Frontal cortex (tissue), 4 donors: ENCODE measurements around the gene TIMM44. TPM values are rescaled to one million over a fixed set of nuclear protein-coding genes. Genes with fewer than 3 reads are reported as not detected.

ENCODE experiments used
- DNase-seq, 2 donors: peaks; one replicate each; pipeline ENCODE4 v3.0.0; 2012; ENCODE audit warnings: low spot score in 2 of 2
- FAIRE-seq: peaks from 2 replicates; lab custom pipeline; 2012; peaks lifted over from hg19 to GRCh38; lab: Jason Lieb, UNC
- total RNA-seq: library from RNA; depleted of rRNA; stranded (reverse); fragments of >200 nt; gene quantifications from one replicate; pipeline ENCODE4 v1.2.3, GENCODE V29; 2014
- donor health status: control.
- donor health status: control.
- donor health status: control.

The TIMM44 gene
- 26.9 TPM for total RNA-seq

GRCh38 chr19:7943444-7944176 is at the start of gene TIMM44:
TSS of gene TIMM44 (minus strand) at chr19:7943666. CDS start at chr19:7943651, 15 bp downstream.
- DNase-seq: peak; percentile 96 to 97
- FAIRE-seq: peak; percentile 98

GRCh38 chr19:7992575-7992974 is 49.1 kb upstream of the TIMM44 start:
- FAIRE-seq (no peak), DNase-seq (no peak)

DNA sequence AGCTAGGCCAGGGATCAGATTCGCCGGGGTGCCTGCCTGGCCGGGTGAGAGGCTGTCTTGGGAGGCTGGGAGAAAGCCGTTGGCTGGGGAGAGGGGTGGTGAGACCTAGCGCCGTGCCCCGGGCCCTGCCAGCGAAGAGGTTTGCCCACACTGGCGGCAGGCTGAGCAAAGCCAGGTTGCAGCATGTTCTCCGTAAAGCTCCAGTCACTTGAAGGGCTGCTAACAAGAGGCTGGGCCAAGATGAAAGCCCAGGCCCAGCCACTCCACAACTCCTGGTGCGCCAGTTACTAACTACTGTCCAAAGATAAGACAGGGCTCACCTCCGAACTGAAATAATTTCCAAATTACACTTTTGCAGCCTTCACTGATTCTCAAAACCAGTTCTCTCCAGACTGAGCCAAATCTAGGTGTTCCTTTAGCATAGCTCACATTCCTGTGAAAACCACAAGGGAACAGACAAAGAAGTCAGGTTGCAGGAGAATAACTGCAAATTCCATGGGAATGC is 45.7 kb upstream of the TIMM44 start:
- DNase-seq (no peak), FAIRE-seq (no peak)

DNA sequence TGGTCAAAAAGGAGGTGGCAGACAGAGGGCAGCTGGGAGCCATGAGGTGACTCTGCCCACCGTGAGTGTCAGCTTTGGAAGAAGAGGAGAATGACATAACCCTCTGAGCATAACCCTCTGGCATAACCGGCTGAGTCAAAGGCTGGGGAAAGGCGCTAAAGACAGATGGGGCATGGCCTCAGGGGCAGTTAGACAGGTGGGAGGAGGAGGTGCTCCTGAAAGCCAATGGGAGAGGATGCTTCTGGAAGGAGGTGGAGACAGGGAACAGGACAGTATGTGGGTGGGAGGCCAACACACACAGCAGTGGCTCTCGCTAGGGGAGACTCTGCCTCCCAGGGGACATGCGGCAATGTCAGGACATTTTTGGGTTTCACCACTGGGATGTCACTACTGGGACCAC is 44.8 kb upstream of the TIMM44 start:
- no peak for DNase-seq
- no peak for FAIRE-seq

GRCh38 chr19:7987114-7987768 is 43.8 kb upstream of the TIMM44 start:
- DNase-seq: no peak
- FAIRE-seq: no peak

- FAIRE-seq (no peak), DNase-seq (peak in 1 of 2 donors; percentile 43)
These were observed 43.1 kb upstream of the TIMM44 start for GRCh38 chr19:7986321-7987113.

DNA sequence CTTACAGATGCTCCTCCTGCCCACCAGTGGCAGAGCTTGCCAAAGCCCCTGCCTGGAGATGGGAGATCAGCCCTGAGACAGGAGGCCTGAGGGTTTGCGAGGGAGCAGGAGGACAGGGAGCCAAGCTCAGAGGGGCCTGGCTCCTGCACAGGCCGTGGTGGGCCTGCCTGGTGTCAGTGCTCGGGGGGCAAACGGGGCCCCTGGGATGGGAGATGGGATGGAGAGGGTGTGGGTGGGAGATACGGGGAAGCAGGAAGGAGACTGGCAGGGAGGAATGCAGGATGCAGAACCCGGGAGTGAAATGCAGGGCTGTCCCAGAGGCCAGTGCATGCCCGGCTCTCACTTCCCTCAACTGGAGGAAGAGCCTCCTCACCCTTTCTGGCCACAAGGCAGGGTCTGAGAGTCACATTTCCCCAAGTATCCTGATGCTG is 42.0 kb upstream of the TIMM44 start:
- DNase-seq: no peak
- no peak for FAIRE-seq

DNA sequence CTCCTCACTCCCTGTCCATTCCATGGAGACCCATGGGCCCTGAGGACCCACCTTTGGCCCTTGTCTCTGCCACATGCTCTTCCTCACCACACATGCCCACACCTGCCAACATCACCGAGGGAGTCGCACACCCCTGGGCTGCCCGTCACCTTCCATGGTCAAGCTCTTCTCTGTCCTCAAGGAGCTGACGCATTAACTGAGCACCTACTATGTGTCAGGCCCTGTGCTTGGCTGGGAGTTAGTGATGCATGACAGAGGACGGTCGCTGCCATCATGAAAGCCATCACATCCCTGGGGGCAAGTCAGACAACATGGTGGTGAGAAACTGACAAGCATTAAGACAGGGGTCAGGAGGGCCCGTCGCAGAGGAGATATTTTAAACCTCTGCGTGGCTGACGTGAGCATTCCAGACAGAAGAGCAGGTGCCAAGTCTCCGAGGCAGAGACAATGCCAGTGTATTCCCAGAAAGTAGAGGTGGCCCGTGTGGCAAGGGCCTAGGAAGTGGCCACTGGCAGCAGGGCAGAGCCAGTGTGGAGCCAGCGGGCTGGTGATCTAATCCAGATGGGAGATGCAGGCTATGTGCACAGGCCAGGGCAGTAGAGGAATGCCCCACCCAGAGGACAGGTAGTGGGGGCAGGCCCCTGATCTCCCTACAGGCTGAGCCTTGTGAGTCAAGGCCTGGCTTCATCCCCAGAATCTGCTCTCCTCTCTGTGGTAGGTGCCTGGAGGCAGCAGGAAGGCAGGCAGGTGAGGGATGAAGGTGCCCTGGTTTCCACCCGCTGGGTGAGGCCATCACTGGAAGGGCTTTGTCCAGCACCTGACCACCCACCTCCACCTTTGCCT is 40.8 kb upstream of the TIMM44 start:
- no peak for FAIRE-seq
- no peak for DNase-seq

DNA sequence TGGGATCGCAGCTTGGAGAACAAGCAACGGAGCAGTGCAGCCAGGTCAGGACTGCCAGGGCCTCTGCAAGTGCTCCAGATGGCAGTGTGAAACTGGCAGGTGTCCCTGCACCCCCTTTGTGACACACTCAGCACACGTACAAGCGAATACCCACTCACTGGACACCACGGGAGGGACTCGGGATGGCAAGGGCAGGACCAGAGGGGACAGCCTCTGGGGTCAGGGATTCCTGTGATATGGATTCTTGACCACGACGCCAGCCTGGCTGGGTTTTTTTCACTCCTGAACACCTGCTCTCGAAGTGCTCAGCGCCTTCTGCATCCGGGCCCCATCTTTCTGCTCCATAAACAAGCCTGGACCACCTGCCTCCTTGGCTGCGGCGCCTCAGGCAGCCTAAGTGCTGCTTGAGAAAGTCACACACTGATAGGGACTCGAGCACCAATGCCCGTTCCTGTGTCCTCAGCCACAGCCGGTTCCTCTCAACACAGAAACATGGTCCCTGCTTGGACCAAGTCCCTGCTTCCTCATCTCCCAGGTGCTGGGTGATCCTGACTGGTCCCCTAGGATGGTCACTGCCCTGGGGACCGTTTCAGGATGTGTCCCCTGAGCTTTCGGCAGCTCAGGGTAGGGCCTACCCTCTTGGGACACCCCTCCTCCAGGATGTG is 40.0 kb upstream of the TIMM44 start:
- DNase-seq (no peak), FAIRE-seq (no peak)

- DNase-seq (no peak), FAIRE-seq (no peak)
These were observed 39.2 kb upstream of the TIMM44 start for GRCh38 chr19:7982651-7983099.

- DNase-seq (no peak), FAIRE-seq (no peak)
These were observed 38.6 kb upstream of the TIMM44 start for GRCh38 chr19:7982103-7982502.

- no peak for DNase-seq
- FAIRE-seq: no peak
These were observed 38.2 kb upstream of the TIMM44 start for GRCh38 chr19:7981661-7982060.

DNA sequence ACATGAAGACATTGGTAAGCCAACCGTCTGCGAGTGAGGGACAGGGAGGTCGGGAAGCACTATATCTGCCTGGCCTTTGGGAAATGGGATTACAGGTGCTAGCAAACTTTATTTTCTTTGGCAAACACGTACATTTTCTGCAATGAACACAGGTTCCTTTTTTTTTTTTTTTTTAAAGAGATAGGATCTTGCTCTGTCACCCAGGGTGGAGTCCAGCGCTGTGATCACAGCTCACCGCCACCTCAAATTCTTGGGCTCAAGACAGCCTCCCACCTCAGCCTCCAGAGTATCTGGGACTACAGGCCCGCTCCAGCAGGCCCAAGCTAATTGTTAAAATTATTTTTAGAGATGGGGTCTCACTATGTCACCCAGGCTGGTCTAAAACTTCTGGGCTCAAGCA is 37.7 kb upstream of the TIMM44 start:
- FAIRE-seq: no peak
- DNase-seq: no peak

DNA sequence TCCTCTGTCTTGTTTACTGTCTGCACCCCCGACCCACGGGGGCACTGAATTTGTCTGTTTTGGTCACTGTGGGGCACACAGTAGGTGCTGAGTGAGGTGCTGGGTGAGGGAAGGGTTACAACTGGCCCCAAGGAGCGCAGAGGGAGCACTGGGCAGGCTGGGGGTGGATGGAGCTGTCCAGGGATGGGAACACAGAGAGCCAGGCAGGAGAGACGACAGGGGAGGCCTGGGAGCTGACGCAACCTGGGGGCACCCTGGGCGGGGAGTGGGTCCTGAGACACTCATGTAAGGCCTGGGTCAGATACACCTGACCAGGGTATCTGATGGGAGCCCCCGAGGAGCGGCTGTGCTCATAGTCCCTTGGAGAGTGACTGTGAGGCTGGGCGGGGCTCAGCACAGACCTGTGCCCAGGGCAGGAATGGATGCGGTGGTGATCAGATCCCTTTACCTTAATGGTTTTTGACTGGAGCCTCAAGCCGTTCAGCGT is 37.2 kb upstream of the TIMM44 start:
- no peak for FAIRE-seq
- no peak for DNase-seq

DNA sequence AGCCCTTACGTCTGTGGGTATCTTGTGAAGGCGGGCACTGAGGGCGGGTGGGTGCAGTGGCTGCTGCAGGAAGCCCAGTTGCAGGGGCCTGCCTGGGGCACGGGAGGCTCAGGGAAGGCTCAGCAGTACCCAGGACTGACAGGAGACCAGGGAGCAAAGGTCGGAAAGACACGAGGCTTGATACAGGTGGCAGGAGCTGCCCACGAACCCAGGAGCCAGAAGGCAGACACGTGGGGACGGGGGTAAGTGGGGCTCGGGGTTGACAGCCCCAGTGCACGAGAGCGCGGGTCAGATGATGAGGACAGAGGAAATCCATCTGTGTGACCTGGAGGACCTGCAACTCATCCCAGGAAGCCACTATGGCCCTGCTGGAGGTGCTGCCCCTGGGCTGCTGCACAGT is 36.7 kb upstream of the TIMM44 start:
- DNase-seq: no peak

GRCh38 chr19:7979559-7979958 is 36.1 kb upstream of the TIMM44 start:
- FAIRE-seq: no peak
- DNase-seq: no peak

More for the DNA sequence above, 36.7 kb upstream of the TIMM44 start:
- no peak for FAIRE-seq

DNA sequence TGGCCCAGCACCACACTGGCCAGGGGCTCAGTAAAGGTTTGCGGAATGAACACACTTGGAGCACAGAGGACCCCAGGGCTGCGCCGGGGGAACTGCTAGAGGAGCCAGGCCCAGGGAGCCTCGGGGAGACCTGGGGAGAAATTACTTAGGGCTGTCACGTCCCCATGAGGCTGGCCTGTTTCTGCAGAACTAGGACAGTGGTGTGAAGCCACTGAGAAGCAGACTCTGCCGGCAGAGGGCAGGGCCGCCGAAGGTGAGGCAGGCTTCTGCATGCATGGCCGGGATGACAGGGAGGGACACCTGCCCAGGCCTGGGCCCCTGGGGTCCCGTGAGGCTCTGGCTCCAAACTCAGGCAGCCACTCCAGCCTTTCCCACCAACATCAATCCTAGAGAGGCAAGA is 35.5 kb upstream of the TIMM44 start:
- no peak for DNase-seq
- FAIRE-seq: no peak

GRCh38 chr19:7978179-7978825 is 34.8 kb upstream of the TIMM44 start:
- no peak for DNase-seq
- no peak for FAIRE-seq

GRCh38 chr19:7977723-7978040 is 34.2 kb upstream of the TIMM44 start:
- FAIRE-seq: no peak

More at GRCh38 chr19:7977723-7978040, 34.2 kb upstream of the TIMM44 start:
- no peak for DNase-seq
